Measurements from ENCODE around the gene SOX4. TPM values are rescaled to one million over a fixed set of nuclear protein-coding genes. Genes with fewer than 3 reads are reported as not detected.

The SOX4 gene
- total and polyA plus RNA-seq, 2 donors (not counting 1 experiment from before 2014, with no cell fraction given), result 3.5 to 5.0 TPM

GRCh38 chr6:21554286-21554685, 39.3 kb upstream of the SOX4 start:
- H3K4me1 ChIP-seq (ENCODE audit: control insufficient read depth in 2 of 2, insufficient read depth in 2 of 2, low read length in 2 of 2), result no peaks in the 10 kb centered on the region
- DNase-seq (no peak), ATAC-seq (ENCODE audit: low read depth) (no peak)
- no peaks in the 10 kb centered on the region for H4K20me1 ChIP-seq (ENCODE audit: control insufficient read depth, insufficient read depth, low read length, poor library complexity, severe bottlenecking)
- no peaks in the 10 kb centered on the region for H3K27me3 ChIP-seq (replicated peaks in 1 of 4; ENCODE audit: control extremely low read depth in 1 of 4, control insufficient read depth in 3 of 4, insufficient read depth in 4 of 4, low read length in 3 of 4)
- Mint-ChIP-seq H3K4me1 (no peaks in the 10 kb centered on the region), H3K27ac (no peak overlapping the region), H3K4me3 (no peak overlapping the region), H3K27me3 (peaks cover 3% of the 10 kb centered on the region), H3K9me3 (ENCODE audit: insufficient read depth) (no peaks in the 10 kb centered on the region)
- no peaks in the 10 kb centered on the region for H3K36me3 ChIP-seq (replicated peaks in 1 of 2; ENCODE audit: control extremely low read depth in 1 of 2, control insufficient read depth in 1 of 2, extremely low read depth in 1 of 2, insufficient read depth in 2 of 2, low read length in 1 of 2)
- H3K4me3 ChIP-seq (ENCODE audit: control extremely low read depth in 1 of 5, extremely low read depth in 1 of 5, insufficient read depth in 1 of 5, low read depth in 2 of 5, low read length in 4 of 5), result no peak overlapping the region
- CTCF ChIA-PET, result no interaction called here
- H3K4me2 ChIP-seq (replicated peaks; ENCODE audit: low read depth, low read length, poor library complexity, severe bottlenecking), result no peak overlapping the region
- POLR2A ChIA-PET, result no interaction called here
- no peak overlapping the region for H3K9ac ChIP-seq (ENCODE audit: low read length)
- H3K9me3 ChIP-seq (ENCODE audit: control extremely low read depth in 1 of 3, control insufficient read depth in 2 of 3, insufficient read depth in 1 of 3, low read length in 2 of 3), result peaks cover 0 to 22% (median 7%) of the 10 kb centered on the region in 3 donors
- H3K27ac ChIP-seq (ENCODE audit: low read length in 2 of 2), result no peak overlapping the region
- intact Hi-C loops (cut with micrococcal nuclease), result no loop called here
- no peaks in the 10 kb centered on the region for H3K79me2 ChIP-seq (ENCODE audit: control insufficient read depth, insufficient read depth, low read length)
- H2AFZ ChIP-seq (ENCODE audit: insufficient read depth, low read depth, low read length, poor library complexity, severe bottlenecking), result no peak overlapping the region
- 100% methylated on average over 1 of the region's 5 CpGs for WGBS (ENCODE audit: insufficient coverage)
- TF ChIP-seq CTCF (IDR thresholded peaks at IDR 0.05), result no peak
- TF ChIP-seq EZH2 (IDR thresholded peaks at IDR 0.05; ENCODE audit: borderline replicate concordance, insufficient read depth, low read depth, low read length, poor library complexity, severe bottlenecking), result no peak

GRCh38 chr6:21555197-21555596, 38.4 kb upstream of the SOX4 start:
- H3K4me1 Mint-ChIP-seq, result no peaks in the 10 kb centered on the region
- Histone ChIP-seq H3K4me3 (ENCODE audit: control extremely low read depth in 1 of 5, extremely low read depth in 1 of 5, insufficient read depth in 1 of 5, low read depth in 2 of 5, low read length in 4 of 5) (no peak overlapping the region), H3K9ac (ENCODE audit: low read length) (no peak overlapping the region), H3K27ac (ENCODE audit: low read length in 2 of 2) (no peak overlapping the region), H3K4me2 (replicated peaks; ENCODE audit: low read depth, low read length, poor library complexity, severe bottlenecking) (no peak overlapping the region), H3K27me3 (replicated peaks in 1 of 4; ENCODE audit: control extremely low read depth in 1 of 4, control insufficient read depth in 3 of 4, insufficient read depth in 4 of 4, low read length in 3 of 4) (no peaks in the 10 kb centered on the region), H3K36me3 (replicated peaks in 1 of 2; ENCODE audit: control extremely low read depth in 1 of 2, control insufficient read depth in 1 of 2, extremely low read depth in 1 of 2, insufficient read depth in 2 of 2, low read length in 1 of 2) (no peaks in the 10 kb centered on the region), H3K9me3 (ENCODE audit: control extremely low read depth in 1 of 3, control insufficient read depth in 2 of 3, insufficient read depth in 1 of 3, low read length in 2 of 3) (peaks cover 0 to 20% (median under 1%) of the 10 kb centered on the region in 3 donors), H3K4me1 (ENCODE audit: control insufficient read depth in 2 of 2, insufficient read depth in 2 of 2, low read length in 2 of 2) (no peaks in the 10 kb centered on the region), H3K79me2 (ENCODE audit: control insufficient read depth, insufficient read depth, low read length) (no peaks in the 10 kb centered on the region), H4K20me1 (ENCODE audit: control insufficient read depth, insufficient read depth, low read length, poor library complexity, severe bottlenecking) (no peaks in the 10 kb centered on the region), H2AFZ (ENCODE audit: insufficient read depth, low read depth, low read length, poor library complexity, severe bottlenecking) (no peak overlapping the region)
- ChIA-PET POLR2A (no interaction called here), CTCF (no interaction called here)
- 100% methylated on average over 5 of the region's 5 CpGs for WGBS (ENCODE audit: insufficient coverage)
- no peak overlapping the region for H3K4me3 Mint-ChIP-seq
- DNase-seq, result no peak
- H3K27me3 Mint-ChIP-seq, result peaks cover 3% of the 10 kb centered on the region
- no peaks in the 10 kb centered on the region for H3K9me3 Mint-ChIP-seq (ENCODE audit: insufficient read depth)
- intact Hi-C loops (cut with micrococcal nuclease), result no loop called here
- H3K27ac Mint-ChIP-seq, result no peak overlapping the region
- no peak for TF ChIP-seq CTCF (IDR thresholded peaks at IDR 0.05)
- TF ChIP-seq EZH2 (IDR thresholded peaks at IDR 0.05; ENCODE audit: borderline replicate concordance, insufficient read depth, low read depth, low read length, poor library complexity, severe bottlenecking), result no peak
- no peak for ATAC-seq (ENCODE audit: low read depth)

All from B cell (primary cell).